Activated naive CD4-positive, alpha-beta T cell treated with anti-CD3 and anti-CD28 coated beads, Interleukin-2, amount 10 ng/mL, durations not matched to agents 7 days and 5 days (primary cell): Measurements from ENCODE around the gene SPAG7.
A peak's percentile ranks its signal among the peaks of the same experiment; 100 is the strongest.

Source experiments
- CTCF ChIA-PET: fragments of 350-600 bp; sonication (Branson Sonifier 250); formaldehyde crosslinking; loops from one replicate; lab custom pipeline; 2021; ENCODE audit warnings: antibody characterized with exemption; lab: Charles Lee
- DNase-seq: peaks from one replicate; pipeline ENCODE4 v3.0.0-alpha.2; 2020
- H3K27ac Mint-ChIP-seq: one replicate; pipeline ENCODE4 v1.8.0; 2021; ENCODE audit warnings: mild to moderate bottlenecking, moderate library complexity, mixed read lengths
- H3K27me3 Mint-ChIP-seq: one replicate; pipeline ENCODE4 v1.8.0; 2021; ENCODE audit warnings: mild to moderate bottlenecking, mixed read lengths
- H3K36me3 Mint-ChIP-seq: one replicate; pipeline ENCODE4 v1.8.0; 2021; ENCODE audit warnings: mixed read lengths
- H3K4me1 Mint-ChIP-seq: one replicate; pipeline ENCODE4 v1.8.0; 2021; ENCODE audit warnings: mixed read lengths
- H3K4me3 Mint-ChIP-seq: one replicate; pipeline ENCODE4 v1.8.0; 2021; ENCODE audit warnings: mild to moderate bottlenecking, moderate library complexity, mixed read lengths
- H3K9me3 Mint-ChIP-seq: one replicate; pipeline ENCODE4 v1.8.0; 2021; ENCODE audit warnings: mixed read lengths

The SPAG7 gene

GRCh38 chr17:4969551-4970173 is 2.0 kb upstream of the SPAG7 start:
- Mint-ChIP-seq H3K4me3 (no peak overlapping the region), H3K27me3 (no peaks in the 10 kb centered on the region), H3K9me3 (no peaks in the 10 kb centered on the region), H3K36me3 (peaks cover 41% of the 10 kb centered on the region), H3K27ac (no peak overlapping the region), H3K4me1 (peaks cover 20% of the 10 kb centered on the region)
- CTCF ChIA-PET, result interaction anchor here (0.9 to 4.0 kb wide), 3 partner anchors 11 to 17 kb away, joined by 3 to 17 read pairs (median 4); partner anchors contain the start of gene CAMTA2
- no peak for DNase-seq

- DNase-seq, result no peak
- peaks cover 36% of the 10 kb centered on the region for H3K36me3 Mint-ChIP-seq
- CTCF ChIA-PET, result interaction anchor here (2.8 to 4.0 kb wide), 2 partner anchors 14 to 18 kb away, joined by 17 to 21 read pairs; partner anchors contain the start of gene CAMTA2
Observed at GRCh38 chr17:4969047-4969550, 1.5 kb upstream of the SPAG7 start.

GRCh38 chr17:4968486-4969046 is 949 bp upstream of the SPAG7 start:
- CTCF ChIA-PET, result interaction anchor here (2.0 to 4.0 kb wide), 4 partner anchors 13 to 59 kb away, joined by 9 to 21 read pairs (median 14); partner anchors contain the start of genes CAMTA2, RNF167 and SLC25A11
- Mint-ChIP-seq H3K9me3 (no peaks in the 10 kb centered on the region), H3K36me3 (peaks cover 32% of the 10 kb centered on the region), H3K4me3 (no peak overlapping the region), H3K27me3 (no peaks in the 10 kb centered on the region), H3K27ac (no peak overlapping the region), H3K4me1 (peaks cover 20% of the 10 kb centered on the region)
- no peak for DNase-seq

More at GRCh38 chr17:4969047-4969550, 1.5 kb upstream of the SPAG7 start:
- H3K4me1 Mint-ChIP-seq, result peaks cover 20% of the 10 kb centered on the region
- H3K27ac Mint-ChIP-seq, result no peak overlapping the region
- H3K4me3 Mint-ChIP-seq, result no peak overlapping the region
- no peaks in the 10 kb centered on the region for H3K9me3 Mint-ChIP-seq
- H3K27me3 Mint-ChIP-seq, result no peaks in the 10 kb centered on the region

- DNase-seq, result peak; percentile 98
- H3K27me3 Mint-ChIP-seq, result no peaks in the 10 kb centered on the region
- peaks cover 24% of the 10 kb centered on the region for H3K4me1 Mint-ChIP-seq
- CTCF ChIA-PET, result interaction anchor here (0.6 to 2.8 kb wide), 12 partner anchors 12 to 95 kb away, joined by 3 to 21 read pairs (median 4); partner anchors contain the start of genes CHRNE, PFN1, RNF167 and SLC25A11
- H3K4me3 Mint-ChIP-seq, result no peak overlapping the region
- H3K36me3 Mint-ChIP-seq, result peaks cover 26% of the 10 kb centered on the region
- H3K27ac Mint-ChIP-seq, result peak overlapping the region; percentile 78
- no peaks in the 10 kb centered on the region for H3K9me3 Mint-ChIP-seq
Observed at GRCh38 chr17:4966844-4967538, 626 bp downstream of the SPAG7 start.

GRCh38 chr17:4965311-4965986 is 2.2 kb downstream of the SPAG7 start:
- Mint-ChIP-seq H3K9me3 (no peaks in the 10 kb centered on the region), H3K4me1 (peaks cover 18% of the 10 kb centered on the region), H3K27ac (peak overlapping the region; percentile 52), H3K4me3 (peak overlapping the region; percentile 41), H3K27me3 (no peaks in the 10 kb centered on the region), H3K36me3 (peaks cover 23% of the 10 kb centered on the region)
- CTCF ChIA-PET, result interaction anchor here (0.6 to 1.3 kb wide), 4 partner anchors 8 to 839 kb away, joined by 3 to 10 read pairs (median 3); partner anchors contain the start of genes RNF167 and SLC25A11
- no peak for DNase-seq

- CTCF ChIA-PET, result no interaction called here
- Mint-ChIP-seq H3K4me1 (peaks cover 15% of the 10 kb centered on the region), H3K27ac (no peak overlapping the region), H3K27me3 (no peaks in the 10 kb centered on the region), H3K36me3 (peaks cover 36% of the 10 kb centered on the region), H3K4me3 (no peak overlapping the region), H3K9me3 (no peaks in the 10 kb centered on the region)
- no peak for DNase-seq
Observed at GRCh38 chr17:4960279-4960922, 7.2 kb downstream of the SPAG7 start.

- peaks cover 12% of the 10 kb centered on the region for H3K4me1 Mint-ChIP-seq
- H3K27me3 Mint-ChIP-seq, result no peaks in the 10 kb centered on the region
- no peaks in the 10 kb centered on the region for H3K9me3 Mint-ChIP-seq
- H3K4me3 Mint-ChIP-seq, result no peak overlapping the region
- DNase-seq, result no peak
- H3K36me3 Mint-ChIP-seq, result peaks cover 31% of the 10 kb centered on the region
- CTCF ChIA-PET, result no interaction called here
- no peak overlapping the region for H3K27ac Mint-ChIP-seq
Observed at GRCh38 chr17:4959261-4959965, 8.2 kb downstream of the SPAG7 start.

GRCh38 chr17:4958102-4958501 is 9.5 kb downstream of the SPAG7 start:
- CTCF ChIA-PET, result interaction anchor here (1.9 kb wide), 1 partner anchor 7 kb away, joined by 10 read pairs; no protein-coding TSS in a partner anchor
- no peak for DNase-seq
- no peaks in the 10 kb centered on the region for H3K9me3 Mint-ChIP-seq
- H3K4me3 Mint-ChIP-seq, result no peak overlapping the region
- H3K27ac Mint-ChIP-seq, result no peak overlapping the region
- H3K4me1 Mint-ChIP-seq, result peaks cover 15% of the 10 kb centered on the region
- H3K36me3 Mint-ChIP-seq, result peaks cover 35% of the 10 kb centered on the region
- H3K27me3 Mint-ChIP-seq, result no peaks in the 10 kb centered on the region

GRCh38 chr17:4956493-4957061 is 11.0 kb downstream of the SPAG7 start:
- Mint-ChIP-seq H3K4me1 (peaks cover 17% of the 10 kb centered on the region), H3K27ac (no peak overlapping the region), H3K36me3 (peaks cover 33% of the 10 kb centered on the region), H3K4me3 (no peak overlapping the region), H3K27me3 (no peaks in the 10 kb centered on the region), H3K9me3 (no peaks in the 10 kb centered on the region)
- peak; percentile 63 for DNase-seq
- CTCF ChIA-PET, result interaction anchor here (1.0 to 5.1 kb wide), 4 partner anchors 9 to 48 kb away, joined by 4 to 21 read pairs (median 8); partner anchors contain the start of gene SPAG7

GRCh38 chr17:4955091-4955490 is 12.5 kb downstream of the SPAG7 start:
- DNase-seq, result no peak
- H3K4me3 Mint-ChIP-seq, result no peak overlapping the region
- no peaks in the 10 kb centered on the region for H3K9me3 Mint-ChIP-seq
- no peak overlapping the region for H3K27ac Mint-ChIP-seq
- H3K36me3 Mint-ChIP-seq, result peaks cover 27% of the 10 kb centered on the region
- CTCF ChIA-PET, result interaction anchor here (1.3 to 5.1 kb wide), 4 partner anchors 9 to 46 kb away, joined by 3 to 21 read pairs (median 5); partner anchors contain the start of gene SPAG7
- H3K4me1 Mint-ChIP-seq, result peaks cover 31% of the 10 kb centered on the region
- H3K27me3 Mint-ChIP-seq, result no peaks in the 10 kb centered on the region

- no peak for DNase-seq
- Mint-ChIP-seq H3K27me3 (no peaks in the 10 kb centered on the region), H3K9me3 (no peaks in the 10 kb centered on the region), H3K36me3 (peaks cover 18% of the 10 kb centered on the region), H3K4me3 (no peak overlapping the region), H3K27ac (no peak overlapping the region), H3K4me1 (peaks cover 31% of the 10 kb centered on the region)
- CTCF ChIA-PET, result interaction anchor here (0.7 to 5.1 kb wide), 3 partner anchors 10 to 44 kb away, joined by 3 to 21 read pairs (median 3); partner anchors contain the start of gene SPAG7
Observed at GRCh38 chr17:4953451-4953961, 14.1 kb downstream of the SPAG7 start.

- no peaks in the 10 kb centered on the region for H3K27me3 Mint-ChIP-seq
- CTCF ChIA-PET, result interaction anchor here (1.3 to 1.6 kb wide), 3 partner anchors 13 to 42 kb away, joined by 4 to 6 read pairs (median 4); partner anchors contain the start of gene SPAG7
- no peak for DNase-seq
- peaks cover 23% of the 10 kb centered on the region for H3K36me3 Mint-ChIP-seq
- H3K4me3 Mint-ChIP-seq, result peak overlapping the region; percentile 85
- no peaks in the 10 kb centered on the region for H3K9me3 Mint-ChIP-seq
- H3K27ac Mint-ChIP-seq, result peak overlapping the region; percentile 96
- H3K4me1 Mint-ChIP-seq, result peaks cover 28% of the 10 kb centered on the region
Observed at GRCh38 chr17:4951486-4951885, 16.1 kb downstream of the SPAG7 start.
